Measurements from ENCODE around the gene PTPRM.

DNA sequence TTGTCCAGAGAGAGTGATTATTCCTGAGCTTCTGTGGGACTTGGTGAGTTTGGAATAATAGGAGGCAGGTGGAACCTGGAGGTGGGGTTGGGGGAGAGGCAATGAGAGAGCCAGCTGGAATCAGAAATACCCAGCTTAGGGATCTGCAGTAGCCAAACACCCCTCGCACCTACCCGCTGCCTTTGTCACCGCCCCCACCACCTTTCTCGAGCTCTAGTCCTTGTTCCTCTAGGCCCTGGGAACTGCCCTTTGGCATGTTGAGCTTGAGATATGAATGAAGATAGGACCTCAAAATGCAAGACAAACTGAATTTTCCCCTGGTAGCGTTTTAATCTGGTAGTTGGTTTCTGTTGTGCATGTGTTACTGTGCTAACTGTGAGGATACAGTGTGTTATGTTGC is 242.9 kb downstream of the PTPRM start:
- TF ChIP-seq SMC3 (IDR thresholded peaks at IDR 0.05; ENCODE audit: low read depth, low read length) (no peak), RAD21 (IDR thresholded peaks at IDR 0.05; ENCODE audit: low read length) (no peak), RCOR1 (IDR thresholded peaks at IDR 0.05; ENCODE audit: low read length) (no peak), TAF1 (IDR thresholded peaks at IDR 0.05; ENCODE audit: borderline replicate concordance, low read depth, low read length) (no peak)
- TF ChIP-seq, protein P1, sequence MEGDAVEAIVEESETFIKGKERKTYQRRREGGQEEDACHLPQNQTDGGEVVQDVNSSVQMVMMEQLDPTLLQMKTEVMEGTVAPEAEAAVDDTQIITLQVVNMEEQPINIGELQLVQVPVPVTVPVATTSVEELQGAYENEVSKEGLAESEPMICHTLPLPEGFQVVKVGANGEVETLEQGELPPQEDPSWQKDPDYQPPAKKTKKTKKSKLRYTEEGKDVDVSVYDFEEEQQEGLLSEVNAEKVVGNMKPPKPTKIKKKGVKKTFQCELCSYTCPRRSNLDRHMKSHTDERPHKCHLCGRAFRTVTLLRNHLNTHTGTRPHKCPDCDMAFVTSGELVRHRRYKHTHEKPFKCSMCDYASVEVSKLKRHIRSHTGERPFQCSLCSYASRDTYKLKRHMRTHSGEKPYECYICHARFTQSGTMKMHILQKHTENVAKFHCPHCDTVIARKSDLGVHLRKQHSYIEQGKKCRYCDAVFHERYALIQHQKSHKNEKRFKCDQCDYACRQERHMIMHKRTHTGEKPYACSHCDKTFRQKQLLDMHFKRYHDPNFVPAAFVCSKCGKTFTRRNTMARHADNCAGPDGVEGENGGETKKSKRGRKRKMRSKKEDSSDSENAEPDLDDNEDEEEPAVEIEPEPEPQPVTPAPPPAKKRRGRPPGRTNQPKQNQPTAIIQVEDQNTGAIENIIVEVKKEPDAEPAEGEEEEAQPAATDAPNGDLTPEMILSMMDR (IDR thresholded peaks at IDR 0.05): no peak
- TF ChIP-seq, protein P2, sequence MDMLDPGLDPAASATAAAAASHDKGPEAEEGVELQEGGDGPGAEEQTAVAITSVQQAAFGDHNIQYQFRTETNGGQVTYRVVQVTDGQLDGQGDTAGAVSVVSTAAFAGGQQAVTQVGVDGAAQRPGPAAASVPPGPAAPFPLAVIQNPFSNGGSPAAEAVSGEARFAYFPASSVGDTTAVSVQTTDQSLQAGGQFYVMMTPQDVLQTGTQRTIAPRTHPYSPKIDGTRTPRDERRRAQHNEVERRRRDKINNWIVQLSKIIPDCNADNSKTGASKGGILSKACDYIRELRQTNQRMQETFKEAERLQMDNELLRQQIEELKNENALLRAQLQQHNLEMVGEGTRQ (IDR thresholded peaks at IDR 0.05; ENCODE audit: borderline replicate concordance, low read depth, low read length): no peak
- TF ChIP-seq, protein P3, sequence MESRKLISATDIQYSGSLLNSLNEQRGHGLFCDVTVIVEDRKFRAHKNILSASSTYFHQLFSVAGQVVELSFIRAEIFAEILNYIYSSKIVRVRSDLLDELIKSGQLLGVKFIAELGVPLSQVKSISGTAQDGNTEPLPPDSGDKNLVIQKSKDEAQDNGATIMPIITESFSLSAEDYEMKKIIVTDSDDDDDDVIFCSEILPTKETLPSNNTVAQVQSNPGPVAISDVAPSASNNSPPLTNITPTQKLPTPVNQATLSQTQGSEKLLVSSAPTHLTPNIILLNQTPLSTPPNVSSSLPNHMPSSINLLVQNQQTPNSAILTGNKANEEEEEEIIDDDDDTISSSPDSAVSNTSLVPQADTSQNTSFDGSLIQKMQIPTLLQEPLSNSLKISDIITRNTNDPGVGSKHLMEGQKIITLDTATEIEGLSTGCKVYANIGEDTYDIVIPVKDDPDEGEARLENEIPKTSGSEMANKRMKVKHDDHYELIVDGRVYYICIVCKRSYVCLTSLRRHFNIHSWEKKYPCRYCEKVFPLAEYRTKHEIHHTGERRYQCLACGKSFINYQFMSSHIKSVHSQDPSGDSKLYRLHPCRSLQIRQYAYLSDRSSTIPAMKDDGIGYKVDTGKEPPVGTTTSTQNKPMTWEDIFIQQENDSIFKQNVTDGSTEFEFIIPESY (IDR thresholded peaks at IDR 0.05; ENCODE audit: borderline replicate concordance, low read depth): no peak
